HT1080 (cell line): ENCODE data around the gene SMAD3. TPM values are rescaled to one million over a fixed set of nuclear protein-coding genes. Genes with fewer than 3 reads are reported as not detected.

Experiments used
- DNase-seq: peaks from one replicate; pipeline ENCODE4 v3.0.0-alpha.2; 2015; ENCODE audit warnings: low read depth
- total RNA-seq: library from RNA; depleted of rRNA; stranded (reverse); fragments of >200 nt; shearing (Covaris generic); gene quantifications from 2 replicates; pipeline ENCODE4 v1.2.3, GENCODE V29; 2014

Gene SMAD3
- total RNA-seq, 1 experiment from 2014 or later: 39.2 TPM

DNA sequence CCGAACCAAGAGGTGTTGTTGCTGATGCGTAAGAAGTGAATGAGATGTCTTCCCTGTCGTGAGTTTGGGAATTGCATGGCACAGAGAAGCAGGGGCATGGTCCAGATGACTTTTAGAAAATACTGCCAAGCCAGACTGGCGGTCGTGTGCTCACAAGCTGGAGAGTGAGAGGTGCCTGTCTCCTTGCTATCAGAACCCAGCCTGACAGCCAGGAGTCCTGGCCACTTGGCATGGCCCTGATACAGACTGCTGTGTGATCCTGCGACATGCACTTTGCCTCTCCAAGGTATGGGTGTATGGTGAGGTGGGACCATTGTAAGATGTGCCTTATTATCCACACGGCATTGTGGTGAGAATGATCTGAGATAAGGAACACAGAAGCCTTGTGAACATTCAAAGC lies 93.0 kb downstream of the SMAD3 start:
- DNase-seq: no peak

DNA sequence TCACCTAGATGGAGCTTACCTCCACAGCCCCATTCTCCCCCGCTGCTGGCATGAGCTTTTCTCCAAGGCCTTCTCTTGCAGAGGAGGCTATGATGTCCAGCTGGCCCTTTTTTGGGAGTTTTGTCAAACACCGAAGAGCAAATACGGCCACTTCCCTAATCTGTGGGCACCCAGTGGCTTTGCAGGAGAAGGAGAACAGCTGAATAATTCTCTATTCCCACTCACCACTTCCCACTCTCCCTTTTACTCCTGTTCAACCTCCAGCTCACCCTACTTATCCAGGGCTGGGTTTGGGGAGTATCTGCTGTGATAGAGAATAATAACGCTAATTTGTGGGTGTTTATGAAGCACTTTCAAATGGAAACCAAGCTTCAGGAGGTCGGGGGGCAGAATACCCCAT lies 96.0 kb downstream of the SMAD3 start:
- no peak for DNase-seq

GRCh38 chr15:67161881-67162280 lies 96.5 kb downstream of the SMAD3 start:
- no peak for DNase-seq

GRCh38 chr15:67163180-67163579 lies 97.8 kb downstream of the SMAD3 start:
- no peak for DNase-seq

DNA sequence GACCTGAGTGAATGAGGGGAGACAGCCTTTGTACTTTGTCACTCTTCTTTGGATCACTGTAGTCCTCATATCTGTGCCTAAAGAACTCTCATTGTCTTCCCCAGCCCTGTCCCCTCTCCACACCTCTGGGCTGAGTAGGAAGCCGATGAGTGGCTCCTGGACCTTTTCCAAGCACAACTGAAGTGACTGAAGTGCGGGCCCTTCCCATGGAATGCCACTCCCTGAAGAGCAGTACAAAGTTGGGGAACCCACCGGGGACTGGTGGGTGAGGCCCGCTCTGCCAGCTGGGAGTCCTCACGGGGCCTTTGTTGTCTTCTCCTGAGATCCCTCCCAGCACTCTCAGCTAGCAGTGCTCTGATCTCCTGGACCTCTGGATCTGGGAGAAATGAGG lies 99.0 kb downstream of the SMAD3 start:
- no peak for DNase-seq

DNA sequence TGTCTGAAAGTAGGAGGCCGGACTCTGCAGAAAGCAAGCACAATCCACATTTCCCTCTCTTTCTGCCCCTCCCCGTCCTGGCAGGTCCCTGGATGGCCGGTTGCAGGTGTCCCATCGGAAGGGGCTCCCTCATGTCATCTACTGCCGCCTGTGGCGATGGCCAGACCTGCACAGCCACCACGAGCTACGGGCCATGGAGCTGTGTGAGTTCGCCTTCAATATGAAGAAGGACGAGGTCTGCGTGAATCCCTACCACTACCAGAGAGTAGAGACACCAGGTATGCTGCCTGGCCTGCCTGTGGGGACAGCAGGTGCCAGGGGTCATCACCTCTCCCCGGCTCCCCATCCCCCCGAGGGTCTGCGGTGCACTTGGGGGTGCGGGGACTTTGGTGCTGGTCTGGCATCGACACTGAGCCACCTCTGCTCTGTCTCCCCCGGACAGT lies 99.4 kb downstream of the SMAD3 start:
- DNase-seq: no peak

DNA sequence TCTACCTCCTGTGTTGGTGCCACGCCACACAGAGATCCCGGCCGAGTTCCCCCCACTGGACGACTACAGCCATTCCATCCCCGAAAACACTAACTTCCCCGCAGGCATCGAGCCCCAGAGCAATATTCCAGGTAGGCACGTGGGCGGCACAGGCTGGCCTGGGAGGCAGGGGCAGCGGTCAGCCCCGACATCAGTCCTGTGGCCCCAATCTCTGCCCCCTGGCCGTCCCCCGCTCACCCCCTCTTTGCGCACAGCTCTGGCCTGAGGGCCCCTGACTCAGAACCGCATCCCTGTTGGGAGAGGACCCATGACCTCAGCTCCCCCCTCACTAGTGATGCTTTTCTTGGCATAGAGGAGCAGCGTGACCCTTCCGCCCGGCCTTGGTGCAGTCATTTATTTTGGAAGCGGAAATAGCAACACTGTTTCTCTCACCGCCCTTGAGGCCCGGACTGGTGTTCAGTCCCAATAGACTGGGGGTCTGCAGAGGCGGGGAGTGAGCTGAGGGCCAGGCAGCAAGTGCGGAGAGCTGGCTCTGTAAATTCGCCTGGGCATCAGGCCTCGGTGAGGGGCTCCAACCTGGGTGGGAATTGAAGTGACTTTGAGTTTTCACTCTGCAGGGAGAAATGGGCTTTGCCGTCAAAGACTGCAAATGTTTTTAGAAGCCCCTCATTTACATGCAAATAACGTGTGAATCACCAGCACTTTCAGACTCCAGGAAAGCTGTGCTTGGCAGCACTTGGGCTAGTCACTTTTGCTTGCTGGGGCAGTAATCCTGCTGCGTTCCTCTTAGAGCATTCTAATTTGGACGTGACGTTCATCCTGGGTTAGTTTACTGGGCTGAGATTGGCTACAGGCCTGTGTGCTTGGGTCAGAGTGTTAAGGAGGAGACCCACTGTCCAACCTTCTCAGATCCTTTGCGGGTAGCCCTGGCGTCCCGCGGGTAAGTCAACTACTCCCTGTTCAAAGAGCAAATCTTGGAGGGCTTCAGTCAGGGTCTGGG lies 100.2 kb downstream of the SMAD3 start:
- DNase-seq: no peak

DNA sequence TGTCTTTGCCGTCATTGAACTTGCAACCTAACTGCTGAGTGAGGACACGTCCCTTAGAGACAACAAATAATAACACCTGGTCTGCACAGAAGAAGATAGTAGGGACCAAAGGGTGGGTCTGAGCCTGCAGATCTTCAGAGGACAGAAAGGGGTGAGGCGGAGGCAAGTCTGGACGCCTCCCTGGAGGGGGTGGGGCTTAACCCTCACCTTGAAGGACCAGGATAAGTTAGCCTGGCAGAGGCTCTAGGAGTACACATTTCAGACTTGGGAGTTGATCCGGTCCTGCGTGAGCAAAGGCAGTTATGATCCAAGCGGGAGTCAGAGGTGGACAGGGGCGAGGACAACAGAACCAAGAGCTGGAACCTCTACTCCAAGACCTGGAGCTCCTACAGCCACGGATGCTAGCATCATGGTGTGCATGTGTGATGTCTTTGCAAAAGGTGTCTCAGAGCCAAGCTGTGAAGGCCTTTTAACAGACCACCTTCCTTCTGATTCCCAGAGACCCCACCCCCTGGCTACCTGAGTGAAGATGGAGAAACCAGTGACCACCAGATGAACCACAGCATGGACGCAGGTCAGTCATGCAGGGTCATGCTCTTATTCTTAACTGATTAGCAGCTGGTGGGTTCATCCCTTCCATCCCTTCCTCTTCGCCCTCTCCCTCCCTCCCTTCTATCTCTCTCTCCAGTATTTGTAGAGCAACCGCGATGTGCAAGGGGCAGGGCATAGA lies 101.0 kb downstream of the SMAD3 start:
- no peak for DNase-seq

DNA sequence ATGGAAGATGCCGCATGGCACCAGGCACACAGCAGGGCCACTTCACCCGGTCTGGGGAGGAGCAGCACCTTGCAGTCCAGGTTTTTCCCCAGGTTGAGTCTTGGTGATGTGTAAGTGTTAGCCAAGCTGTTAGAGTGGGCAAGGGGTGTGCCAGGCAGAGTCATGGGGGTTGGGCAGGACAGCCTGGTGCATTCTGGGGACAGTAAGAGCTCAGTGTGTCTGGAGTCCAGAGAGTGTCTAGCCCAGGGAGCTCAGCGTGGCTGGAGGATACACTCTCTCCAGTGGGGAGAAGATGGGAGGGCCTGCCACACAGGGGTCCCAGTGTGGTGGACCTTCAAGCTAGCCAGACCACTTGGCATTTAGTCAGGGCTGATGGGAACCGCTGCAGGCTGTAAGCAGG lies 101.7 kb downstream of the SMAD3 start:
- no peak for DNase-seq

GRCh38 chr15:67168694-67169093 lies 103.3 kb downstream of the SMAD3 start:
- no peak for DNase-seq

DNA sequence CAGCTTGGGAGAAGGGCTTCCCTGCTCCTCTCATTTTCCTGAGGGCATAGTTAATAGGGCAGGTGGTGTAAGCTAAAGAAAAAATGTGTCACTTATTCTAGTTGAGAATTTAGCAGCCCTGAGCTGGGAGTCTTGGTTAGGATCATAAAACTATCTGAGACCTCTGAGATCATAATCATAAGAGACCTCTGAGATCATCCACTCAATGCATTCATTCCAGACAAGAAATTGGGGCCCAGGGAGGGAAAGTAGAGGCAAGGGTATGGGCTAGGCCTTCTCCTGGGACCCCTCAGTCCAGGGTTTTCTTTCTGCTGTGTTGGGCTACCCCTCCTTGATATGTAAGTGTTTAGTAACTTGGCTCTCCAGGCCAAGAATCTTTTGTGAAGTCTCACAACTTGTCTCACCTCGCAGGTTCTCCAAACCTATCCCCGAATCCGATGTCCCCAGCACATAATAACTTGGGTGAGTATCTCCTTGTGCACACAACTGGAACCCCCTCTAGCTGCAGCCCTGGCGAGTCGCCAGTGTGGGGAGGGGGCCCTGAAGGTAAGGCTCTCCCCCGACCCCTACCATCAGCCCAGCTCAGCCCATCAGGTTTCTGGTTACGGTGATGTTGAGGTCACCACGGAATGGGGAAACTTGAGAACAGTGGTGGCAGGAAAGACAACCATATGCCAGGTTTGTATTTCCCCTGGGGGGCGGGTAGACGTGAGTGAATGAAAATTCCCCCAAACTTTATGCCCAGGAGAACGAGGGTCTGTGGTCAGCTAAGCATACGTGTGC lies 104.9 kb downstream of the SMAD3 start:
- no peak for DNase-seq

- DNase-seq: no peak
These were observed 106.1 kb downstream of the SMAD3 start for GRCh38 chr15:67171471-67171870.

DNA sequence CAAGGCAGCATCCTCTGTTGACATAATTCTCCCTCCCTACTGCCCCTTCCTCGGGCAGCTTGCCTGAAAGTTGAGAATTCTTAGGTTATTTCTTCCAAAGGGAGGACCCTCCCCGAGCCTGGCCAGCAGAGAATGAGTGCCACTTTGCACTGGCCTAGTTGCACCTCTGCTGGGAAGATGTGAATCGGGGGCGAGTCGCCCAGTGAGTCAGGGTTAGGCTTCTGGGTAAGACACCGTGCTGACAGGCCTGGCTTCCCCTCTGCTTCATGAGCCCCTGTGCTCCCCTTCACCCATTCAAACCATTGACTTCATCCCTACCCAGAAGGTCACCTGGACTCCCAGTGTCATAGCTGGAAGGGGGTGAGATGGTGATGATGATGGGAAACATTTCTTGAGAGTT lies 106.8 kb downstream of the SMAD3 start:
- peak; percentile 58 for DNase-seq

DNA sequence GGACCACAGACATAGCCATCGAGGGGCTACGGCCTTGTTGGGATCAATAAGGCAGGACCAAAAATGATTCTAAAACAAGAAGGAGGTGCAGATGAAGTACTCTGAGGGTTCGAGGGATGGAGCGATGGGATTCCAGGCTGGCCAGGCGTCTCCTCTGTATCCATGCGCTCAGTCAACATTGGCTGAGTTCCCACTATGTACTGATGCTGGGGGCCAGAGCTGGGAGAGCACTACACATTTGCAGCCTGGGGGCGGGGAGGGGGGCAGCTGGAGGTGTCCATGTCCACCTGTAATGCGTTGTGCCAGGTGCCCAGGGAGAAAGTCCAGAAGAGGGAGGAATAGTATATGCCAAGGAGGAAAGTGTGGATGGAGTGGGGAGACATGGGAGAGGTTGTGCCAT lies 107.6 kb downstream of the SMAD3 start:
- DNase-seq: no peak

GRCh38 chr15:67173786-67174185 lies 108.4 kb downstream of the SMAD3 start:
- DNase-seq: no peak

- no peak for DNase-seq
These were observed 109.0 kb downstream of the SMAD3 start for GRCh38 chr15:67174446-67174845.

- peak; percentile 88 for DNase-seq
These were observed 109.6 kb downstream of the SMAD3 start for GRCh38 chr15:67174864-67175573.

GRCh38 chr15:67175643-67176071 lies 110.3 kb downstream of the SMAD3 start:
- DNase-seq: no peak

GRCh38 chr15:67176195-67176971 lies 111.0 kb downstream of the SMAD3 start:
- DNase-seq: no peak

GRCh38 chr15:67177752-67178151 lies 112.3 kb downstream of the SMAD3 start:
- no peak for DNase-seq
